Activated CD4-positive, alpha-beta T cell treated with anti-CD3 and anti-CD28 coated beads, Interleukin-2, Interleukin-6, amounts not matched to agents 100 ng/mL and 50 ng/mL, durations not matched to agents 16 hours and 8 hours (primary cell): Measurements from ENCODE around the gene MSI2.

Experiments
- DNase-seq: peaks from one replicate; pipeline ENCODE4 v3.0.0-alpha.2; 2020

Gene MSI2

DNA sequence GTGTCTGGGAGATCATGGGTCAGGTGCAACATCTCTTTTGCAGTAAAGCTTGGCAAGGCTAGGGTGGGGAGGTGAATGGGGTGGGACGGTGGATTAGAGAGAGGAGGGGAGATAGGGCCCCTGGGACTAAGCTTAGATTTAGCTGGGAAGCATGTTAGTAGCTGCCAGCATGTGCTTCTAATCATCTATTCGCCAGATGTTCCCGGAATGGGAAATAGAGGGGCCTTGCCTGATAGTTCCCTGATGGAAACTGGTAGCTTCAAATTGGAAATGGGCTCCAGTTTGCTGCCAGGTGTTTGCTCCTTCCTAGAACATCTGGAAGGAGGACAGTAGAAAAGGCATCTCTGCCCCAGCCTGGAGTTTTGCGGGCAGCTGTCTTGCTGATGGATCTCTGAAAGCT is 312.7 kb downstream of the MSI2 start:
- DNase-seq, result no peak

DNA sequence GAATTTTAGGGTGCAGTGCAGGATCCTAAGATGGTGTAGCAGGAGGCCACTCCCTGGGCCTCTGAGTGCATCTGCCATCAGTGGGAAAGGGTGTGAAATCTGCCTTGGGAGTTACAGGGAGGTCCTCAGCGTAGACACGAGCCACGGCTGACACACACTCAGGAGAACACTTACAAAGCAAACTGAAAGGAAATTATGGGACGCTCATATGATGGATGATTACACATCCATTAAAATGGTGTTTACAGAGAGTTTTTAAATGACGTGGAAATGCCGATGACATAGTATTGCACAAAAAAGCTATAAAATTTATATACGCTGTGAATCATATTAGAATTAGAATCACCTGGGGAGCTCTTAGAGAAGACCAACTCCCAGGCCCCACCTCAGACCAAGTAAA is 313.5 kb downstream of the MSI2 start:
- no peak for DNase-seq

DNA sequence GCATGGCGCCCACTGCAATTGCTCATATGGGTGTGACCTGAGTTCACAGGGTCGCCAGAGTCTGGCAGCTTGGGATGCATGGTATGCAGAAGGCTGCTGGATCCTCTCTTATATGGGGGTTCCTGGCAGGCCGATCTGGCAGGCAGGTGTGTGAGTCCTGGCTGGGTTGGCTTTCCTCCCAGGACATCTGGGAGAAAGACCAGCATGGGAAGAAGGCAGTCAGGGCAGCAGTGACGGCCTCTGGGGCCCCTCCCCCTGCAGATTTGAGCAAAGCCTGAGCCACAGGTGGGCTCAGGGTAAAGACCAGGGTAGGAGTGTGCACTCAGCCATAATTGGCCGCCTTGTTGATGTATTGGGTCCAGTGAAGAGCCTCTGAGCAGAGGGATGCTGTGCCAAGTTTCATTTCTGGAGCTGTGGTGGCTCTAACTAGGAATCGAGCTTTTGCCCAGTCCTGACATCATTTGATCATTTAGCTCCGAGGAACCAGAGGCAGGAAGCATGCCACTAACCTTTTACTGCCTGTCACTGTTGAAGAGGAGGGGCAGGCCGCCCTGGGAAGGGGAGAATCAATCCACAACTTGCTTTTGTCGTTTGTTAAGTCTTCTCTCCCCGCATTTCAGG is 314.5 kb downstream of the MSI2 start:
- DNase-seq, result no peak

DNA sequence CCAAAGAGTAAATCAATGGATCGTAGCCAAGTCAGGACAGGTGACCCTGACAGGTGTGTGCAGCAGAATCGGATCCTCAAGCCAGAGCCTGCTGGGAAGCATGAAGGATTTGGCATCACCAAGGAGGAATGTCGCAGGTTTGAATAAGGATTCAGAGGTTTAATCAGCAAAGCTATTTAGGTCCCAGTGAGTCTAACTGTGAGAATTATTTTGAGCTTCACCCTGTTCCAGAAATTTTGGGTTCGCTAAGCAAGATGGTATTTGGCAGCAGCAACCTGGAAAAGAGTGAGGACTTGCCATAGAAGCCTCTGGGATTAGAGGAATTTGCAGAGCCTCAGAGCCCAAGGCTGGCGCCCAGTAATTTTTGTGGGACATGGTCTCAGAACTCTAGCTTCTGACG is 315.7 kb downstream of the MSI2 start:
- DNase-seq, result no peak

DNA sequence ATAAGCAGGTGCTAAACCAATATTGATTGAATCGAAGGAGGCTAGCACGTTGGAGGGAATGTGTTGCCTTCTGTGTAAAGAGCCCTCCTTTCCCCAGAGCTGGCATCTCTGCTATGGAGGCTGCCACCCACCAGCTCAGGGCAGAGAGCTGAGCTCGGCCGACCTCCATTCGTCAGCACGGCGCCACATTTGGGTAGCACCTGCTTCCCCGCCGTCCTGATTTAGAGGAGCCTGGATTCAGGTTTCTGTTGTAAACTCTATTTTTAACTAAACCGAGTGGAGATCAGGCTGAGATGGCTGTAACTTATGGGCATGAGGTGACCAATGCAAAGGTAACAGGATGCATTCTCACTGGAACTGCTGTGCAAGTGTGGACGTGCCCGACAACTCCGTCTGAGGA is 316.3 kb downstream of the MSI2 start:
- DNase-seq, result no peak

DNA sequence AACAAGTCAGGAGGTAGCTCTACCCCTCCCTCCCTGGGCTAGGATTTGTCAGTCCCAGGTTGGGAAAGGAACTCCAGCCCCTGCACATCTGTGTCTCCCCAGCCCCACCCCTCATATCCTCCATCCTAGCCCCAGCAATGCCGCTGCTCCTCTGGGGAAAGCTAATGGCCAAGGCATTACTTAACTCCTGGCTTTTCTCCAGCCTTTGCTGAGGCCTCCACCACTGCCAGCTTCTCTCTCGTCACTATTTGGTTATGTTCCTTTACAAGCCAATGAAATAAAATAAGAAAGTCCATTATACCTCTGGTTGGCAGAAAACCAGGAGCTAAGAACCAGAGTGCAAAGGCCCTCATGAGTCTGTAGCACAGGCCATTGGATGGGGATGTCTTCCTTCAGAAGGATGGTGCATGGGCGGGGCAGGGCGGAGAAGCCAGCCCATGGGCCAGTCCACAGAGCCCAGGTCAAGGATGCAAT is 317.8 kb downstream of the MSI2 start:
- no peak for DNase-seq

DNA sequence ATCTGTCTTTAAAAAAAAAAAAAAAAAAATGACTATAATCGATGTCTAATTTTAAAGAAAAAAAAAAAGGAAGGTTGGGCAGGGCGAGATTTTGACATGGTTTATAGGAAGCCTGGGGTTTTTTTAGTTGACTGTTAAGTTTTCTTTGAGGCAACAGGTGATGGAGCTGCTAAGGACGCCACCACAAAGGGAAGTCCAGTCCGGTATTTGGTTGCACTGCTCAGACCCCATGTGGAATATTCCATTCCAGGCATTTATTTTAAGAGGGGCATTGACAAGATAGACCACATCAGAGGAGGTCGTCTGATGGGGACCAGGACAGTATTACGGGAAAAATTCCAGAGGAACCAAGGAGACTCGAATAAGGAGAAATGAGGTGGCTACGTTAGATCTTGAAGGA is 320.4 kb downstream of the MSI2 start:
- DNase-seq, result no peak

DNA sequence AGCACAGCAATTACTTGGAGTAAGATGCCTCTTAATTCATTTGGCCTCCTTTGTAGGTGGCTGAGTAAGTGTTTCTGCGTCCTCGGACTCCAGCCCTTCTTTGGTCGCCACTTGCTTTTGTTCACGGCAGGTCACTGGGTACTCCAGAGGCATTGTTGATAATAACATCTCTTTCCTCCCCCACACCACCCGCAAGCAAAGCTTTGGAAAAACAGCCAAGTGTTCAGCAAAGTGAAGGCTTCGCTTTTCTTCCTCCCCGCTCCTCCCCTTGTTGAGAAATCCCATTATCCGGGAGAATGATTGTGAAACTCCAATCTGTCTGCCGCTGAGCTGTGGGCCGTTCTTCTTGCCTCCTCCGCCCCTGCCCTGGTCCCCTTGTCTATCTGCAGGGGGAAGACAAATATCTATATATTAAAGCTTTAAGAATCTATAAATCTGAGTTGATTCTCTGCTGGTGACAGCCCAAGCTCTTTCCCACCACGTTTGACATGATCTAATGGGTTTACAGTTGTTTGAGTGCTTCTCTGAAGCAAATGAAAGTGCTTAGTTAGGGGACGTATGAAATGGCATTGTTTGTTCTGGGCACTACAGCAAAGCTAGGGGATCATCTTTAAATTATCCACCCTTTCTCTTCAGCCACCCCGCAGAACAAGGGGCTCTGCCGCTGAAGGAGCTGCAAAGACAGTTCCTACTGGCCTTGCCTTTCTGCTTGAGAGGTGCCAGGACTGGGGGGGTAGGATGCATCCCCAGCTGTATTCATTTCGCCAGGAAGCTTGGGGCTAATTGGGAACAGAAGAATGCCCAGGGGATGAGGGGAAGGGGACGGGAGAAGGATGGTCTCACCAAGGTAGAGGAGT is 321.7 kb downstream of the MSI2 start:
- no peak for DNase-seq

DNA sequence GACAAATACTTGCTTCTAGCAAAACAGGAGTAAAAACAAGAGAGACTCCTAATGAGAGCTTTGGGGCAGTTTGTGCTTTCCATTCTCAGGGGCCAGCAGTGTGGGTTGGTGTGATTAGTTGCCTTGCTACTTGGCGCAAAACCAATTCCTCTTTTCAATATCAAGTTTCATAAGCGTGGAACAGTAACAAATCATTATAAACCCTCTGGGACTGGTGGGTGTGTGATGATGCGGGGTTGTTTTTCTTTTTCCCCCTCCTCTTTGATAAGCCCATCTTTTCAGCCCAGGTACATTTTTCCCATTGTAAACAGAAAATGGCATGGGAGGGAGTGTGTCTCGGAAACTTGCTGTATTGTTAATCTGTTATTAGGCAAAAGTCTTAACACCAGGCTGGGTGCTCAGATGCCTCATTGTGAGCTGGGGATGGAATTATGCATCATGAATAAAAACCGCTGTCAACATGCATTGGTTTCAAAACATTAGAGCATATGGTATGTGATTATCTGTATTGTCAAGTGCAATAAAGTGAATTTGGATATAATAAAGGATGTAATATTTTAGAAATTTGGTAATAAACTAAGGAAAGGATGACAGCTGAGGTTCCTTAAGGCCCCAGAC is 322.4 kb downstream of the MSI2 start:
- no peak for DNase-seq

DNA sequence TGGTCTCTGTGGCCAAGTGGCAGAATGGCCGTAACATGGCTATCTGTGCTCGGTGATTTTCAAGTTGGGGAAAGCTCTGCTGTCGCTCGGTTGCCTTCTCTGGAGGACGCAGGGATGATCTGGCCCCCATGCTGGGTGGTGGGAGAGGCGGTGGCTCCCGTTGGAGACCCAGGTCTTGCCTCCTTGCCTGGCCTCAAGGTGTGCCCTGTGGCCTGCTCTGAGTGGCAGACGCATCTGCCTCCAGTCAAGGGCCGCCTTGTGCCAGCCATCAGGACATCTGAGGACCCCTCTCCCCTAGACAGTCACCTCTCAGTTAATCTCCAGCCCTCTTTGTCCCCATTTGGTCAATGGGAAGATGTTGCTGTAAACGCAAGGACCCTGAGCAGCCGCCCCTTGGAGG is 322.9 kb downstream of the MSI2 start:
- DNase-seq, result no peak

DNA sequence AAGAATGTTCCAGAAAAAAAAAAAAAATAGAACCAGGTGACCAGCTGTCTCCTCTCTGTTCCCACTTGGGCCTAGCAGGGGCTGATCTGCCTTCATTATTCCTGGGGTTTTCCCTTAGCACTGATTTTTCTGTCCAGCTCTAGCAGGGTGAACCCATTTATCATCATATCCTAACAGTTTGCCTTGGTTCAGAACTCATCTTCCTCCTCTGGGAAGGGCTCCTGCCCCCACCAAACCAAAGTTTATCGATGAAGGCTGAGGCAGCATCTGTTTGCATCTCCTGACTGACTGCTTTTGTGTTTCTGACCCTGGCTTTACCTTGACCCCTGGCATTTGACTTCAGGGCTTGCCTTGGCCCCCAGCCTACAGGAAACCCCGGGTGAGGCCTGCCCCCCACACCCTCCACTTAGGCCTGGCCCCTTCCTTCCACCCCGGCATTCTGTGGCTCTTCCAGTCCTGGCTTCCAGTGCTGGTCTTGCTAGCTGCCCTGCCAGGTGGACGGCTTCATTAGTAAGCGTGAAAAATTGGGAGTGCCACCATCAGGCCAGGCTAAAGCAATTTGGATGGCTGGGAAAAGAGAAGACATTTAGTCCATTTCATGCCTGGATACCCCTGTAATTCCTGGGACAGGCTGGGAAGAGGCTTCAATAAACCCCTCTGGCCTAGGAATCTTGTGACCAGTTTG is 323.9 kb downstream of the MSI2 start:
- DNase-seq, result no peak

DNA sequence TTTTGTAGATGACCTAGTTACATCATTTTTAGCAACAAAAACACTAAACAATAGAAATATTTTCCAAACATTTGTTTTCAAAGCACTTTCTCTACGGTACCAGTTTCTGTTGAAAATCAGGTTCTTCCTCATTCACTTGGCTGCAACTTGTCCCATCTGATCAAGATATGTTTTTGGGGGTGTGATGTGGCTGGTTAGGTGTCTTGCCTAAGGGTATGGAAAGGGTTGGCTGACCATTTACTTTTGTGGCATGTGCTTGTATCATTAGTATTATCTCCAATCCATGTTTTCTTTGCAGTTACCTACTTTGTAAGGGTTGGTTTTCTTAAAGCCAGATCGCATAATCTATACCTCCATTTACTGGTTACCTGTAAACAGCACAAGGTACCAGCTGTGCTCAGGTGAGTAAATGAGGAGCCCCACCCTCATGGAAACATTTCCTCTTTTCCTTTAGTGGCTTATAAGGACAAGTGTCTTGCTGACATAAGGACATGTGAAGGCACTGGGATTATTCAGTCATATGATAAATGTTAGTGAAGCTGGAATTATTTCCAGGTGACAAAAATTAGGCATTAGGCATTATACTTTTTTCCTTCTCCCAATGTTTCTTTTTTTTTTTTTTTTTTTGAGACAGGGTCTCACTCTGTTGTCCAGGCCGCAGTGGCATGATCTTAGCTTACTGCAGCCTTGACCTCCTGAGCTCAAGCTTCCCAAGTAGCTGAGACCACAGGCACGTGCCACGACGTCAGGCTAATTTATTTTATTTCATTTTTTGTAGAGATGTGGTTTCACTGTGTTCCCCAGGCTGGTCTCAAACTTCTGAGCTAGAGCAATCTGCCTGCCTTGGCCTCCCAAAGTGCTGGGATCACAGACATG is 326.8 kb downstream of the MSI2 start:
- no peak for DNase-seq

DNA sequence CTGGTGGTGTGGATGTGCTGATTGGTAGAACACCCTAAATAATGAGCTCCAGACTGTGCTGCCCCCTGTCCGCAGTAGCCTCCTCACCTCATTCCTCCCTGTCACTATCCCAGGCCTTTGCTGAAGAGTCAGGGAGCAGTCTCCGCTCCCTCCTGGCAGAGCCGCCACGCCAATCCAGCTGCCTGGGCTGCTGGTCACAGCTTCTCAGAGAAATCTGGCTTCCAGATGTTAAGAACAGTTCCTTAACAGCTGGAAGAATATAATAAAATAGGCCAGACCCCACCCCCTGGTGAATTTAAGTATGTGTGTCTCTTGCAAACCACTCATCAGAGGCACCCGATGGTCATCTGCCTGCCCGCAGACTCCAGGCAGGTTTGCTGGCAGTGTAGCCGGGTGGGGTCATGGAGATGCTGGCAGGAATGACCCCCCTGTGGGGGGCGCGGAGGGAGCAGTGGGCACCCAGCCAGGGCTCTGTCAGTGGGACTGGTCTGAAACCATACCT is 327.8 kb downstream of the MSI2 start:
- DNase-seq, result no peak

DNA sequence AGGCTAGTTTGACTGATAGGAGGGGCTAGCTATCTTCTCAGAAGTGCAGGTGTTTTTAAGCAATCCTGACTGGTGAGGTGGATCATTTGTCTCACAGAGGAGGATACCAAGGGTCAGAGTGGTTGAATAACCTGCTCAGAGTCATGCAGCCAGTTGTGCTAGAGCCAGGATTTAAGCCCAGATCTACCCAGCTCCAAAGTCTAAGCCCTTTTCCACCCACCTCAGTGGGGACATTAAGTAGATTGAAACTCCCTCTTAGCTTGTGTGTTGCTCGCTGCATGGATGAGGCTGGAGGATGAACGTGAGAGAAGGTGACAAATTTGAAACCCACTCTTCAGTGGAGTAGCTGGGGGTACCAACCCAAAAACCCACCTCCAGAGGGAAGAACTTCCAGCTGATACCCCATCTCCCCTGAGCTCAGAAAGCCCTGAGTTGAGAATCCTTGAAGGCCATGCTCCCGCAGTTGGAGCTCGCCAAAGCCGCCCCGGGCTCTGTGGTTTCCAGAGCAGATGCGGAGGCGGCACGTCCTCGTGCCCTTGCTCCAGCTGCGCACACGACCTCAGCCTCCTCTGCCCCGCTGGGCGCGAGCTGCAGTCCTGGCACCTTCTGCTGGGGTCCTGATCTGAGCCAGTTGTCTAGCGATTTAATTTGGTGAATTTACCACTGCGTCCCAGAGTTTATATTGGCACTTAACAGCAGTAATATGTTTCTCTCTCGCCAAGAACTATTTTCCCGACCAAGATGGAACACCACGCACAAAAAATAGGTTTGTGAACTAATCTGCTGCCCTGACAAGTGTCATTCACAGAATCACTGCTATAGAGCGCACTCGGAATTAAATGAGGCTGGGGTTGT is 329.2 kb downstream of the MSI2 start:
- DNase-seq, result no peak

DNA sequence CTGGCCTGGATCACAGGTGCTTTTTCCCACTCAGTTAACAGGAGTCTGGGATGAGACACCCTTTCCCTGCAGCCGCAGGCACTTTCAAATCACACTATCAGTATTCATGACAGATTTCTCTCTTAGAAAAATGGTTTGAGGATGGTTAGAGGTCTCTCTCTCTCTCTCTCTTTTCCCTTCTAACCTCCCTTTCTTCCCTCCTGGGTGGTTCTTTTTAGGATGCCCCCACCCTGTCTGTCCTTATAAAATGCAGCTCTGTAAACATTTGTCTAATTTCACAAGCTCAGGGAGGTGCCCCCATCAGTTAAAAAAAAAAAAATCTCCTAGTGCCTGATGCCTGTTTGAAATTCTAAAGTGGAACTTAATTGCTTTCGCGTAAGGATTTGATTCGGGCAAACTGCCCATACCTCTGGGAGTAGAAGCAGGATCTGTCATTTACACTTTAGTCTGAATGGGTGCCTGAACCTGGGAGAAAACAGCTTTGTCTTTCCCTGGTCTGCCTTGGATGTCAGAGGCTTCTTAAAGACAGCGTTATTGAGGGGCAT is 329.9 kb downstream of the MSI2 start:
- DNase-seq, result no peak

DNA sequence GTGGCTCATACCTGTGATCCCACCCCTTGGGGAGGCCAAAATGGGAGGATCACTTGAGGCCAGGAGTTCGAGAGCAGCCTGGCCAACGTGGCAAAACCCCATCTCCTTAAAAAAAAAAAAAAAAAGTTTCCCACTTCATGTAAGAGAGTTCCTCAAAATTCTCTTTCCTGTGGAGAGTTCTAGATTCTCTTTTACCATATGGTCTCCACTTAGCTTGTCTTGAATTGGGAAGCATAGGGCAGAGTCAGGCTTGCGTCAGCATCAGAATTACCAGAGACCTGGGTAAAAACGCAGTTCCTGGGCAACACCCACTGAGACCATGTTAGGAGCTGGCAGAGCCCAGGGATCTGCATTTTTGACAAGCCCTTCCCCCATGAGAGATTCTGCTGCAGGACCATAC is 330.4 kb downstream of the MSI2 start:
- no peak for DNase-seq

DNA sequence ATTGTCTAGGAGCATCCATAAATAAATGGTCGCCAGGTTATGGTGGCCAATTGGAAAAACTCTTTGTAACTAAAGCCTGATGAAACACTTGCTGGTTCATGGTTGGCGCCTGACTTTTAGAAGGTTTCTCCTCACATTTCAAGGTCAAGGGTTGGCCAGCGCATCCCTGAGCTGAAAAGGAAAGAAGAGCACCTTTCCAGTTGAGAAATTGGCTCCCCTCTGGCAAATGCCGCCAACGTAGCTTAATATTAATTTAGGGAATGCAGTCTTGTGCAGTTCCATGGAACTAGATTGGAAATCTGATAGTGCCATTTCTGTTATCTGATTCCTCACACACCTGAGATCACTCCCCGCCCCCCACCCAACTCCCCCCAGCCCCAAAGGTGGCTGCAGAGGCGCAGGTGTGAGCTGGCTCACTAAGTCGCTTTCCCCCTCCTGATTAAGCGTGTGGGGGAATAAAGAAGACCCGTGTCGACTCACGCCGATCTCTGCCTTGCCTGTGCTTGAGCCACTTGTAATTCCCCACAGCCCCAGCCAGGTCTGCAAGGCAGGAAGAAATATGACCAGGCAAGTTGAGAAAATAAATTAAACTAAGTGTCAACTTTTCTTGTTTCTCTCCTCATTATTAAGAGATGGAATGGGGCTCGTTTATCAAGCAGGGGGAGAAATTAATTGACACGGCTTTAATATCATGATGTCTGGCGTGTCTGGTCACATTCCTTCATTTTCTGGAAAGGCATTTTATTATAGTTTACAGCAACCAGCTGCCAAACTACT is 331.1 kb downstream of the MSI2 start:
- no peak for DNase-seq

DNA sequence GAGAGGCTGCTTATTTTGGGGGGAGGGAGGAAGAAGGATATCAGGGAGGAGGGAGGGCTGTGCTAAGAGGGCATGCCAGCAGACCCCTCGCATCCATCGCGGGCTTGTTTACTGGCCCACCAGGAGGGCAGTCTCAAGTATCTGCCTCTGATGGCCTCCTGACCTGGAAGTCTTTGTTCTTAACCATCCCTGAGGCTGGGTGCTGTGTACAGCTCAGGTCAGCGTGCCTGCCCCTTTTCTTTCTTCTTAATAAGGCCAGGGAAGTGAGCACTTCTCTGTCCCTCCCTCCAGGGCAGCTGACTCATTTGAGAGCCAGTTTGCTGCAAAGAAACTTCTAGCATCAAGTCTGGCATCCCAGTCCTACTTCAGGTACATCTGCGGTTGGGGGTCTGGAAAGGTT is 331.8 kb downstream of the MSI2 start:
- no peak for DNase-seq

DNA sequence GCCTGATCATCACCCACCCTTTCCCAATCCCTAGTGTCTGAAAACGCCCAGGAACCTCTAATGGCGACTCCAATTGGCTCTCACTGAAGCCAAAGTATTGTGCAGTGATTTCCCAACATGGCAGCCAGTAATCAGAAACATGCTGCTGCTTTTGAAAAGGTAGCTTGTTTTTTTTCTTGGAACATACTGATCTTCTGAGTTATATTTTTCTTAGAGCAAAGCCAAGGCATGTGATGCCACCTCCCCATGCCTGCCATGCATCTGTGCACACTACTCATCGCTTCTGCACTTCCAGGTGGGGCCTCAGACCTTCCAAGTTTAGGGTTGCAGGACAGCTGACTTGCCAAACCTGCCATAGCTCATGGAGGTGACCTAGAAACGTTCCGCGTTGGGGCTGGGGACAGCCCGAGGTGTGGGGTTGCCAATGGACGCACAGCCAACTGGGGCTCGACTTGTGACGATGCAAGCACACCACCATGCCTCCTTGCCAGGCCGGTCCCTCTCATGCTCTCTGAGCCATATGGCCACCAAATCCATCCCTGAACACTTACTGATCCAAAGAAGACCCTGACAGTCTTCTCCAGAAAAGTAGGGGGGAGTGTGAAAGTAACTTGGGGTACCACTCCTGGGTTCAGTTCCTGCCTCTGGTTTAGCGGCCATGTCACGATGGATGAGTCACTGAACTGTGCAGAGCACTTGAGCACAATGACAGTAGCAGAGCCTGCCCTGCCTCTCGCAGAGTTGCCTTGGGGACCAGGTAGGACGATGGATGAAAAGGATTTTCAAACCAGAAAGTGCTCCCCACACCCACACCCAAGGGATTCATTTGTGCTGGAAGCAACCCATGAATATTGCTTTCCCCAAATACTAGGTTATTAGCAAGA is 333.1 kb downstream of the MSI2 start:
- DNase-seq, result no peak
